Chondrocyte (in vitro differentiated cells): ENCODE results near the gene HRH1. TPM values are rescaled to one million over a fixed set of nuclear protein-coding genes. Genes with fewer than 3 reads are reported as not detected.

ENCODE experiments used
- DNase-seq: peaks from one replicate; pipeline ENCODE4 v3.0.0; 2021; ENCODE audit warnings: mixed read lengths, low spot score
- H3K27ac Mint-ChIP-seq: one replicate; pipeline ENCODE4 v1.8.0; 2021; ENCODE audit warnings: mild to moderate bottlenecking, moderate library complexity, mixed read lengths; ENCODE audit not compliant: unreplicated experiment
- H3K27me3 Mint-ChIP-seq: 2 replicates; pipeline ENCODE4 v1.8.0; 2021; ENCODE audit warnings: low read depth, mixed read lengths
- H3K36me3 Mint-ChIP-seq: 2 replicates; pipeline ENCODE4 v1.8.0; 2021; ENCODE audit warnings: low read depth, mixed read lengths
- H3K4me1 Mint-ChIP-seq: 2 replicates; pipeline ENCODE4 v1.8.0; 2021; ENCODE audit warnings: low read depth, mild to moderate bottlenecking, mixed read lengths
- H3K4me3 Mint-ChIP-seq: one replicate; pipeline ENCODE4 v1.8.0; 2021; ENCODE audit warnings: mild to moderate bottlenecking, moderate library complexity, mixed read lengths; ENCODE audit not compliant: unreplicated experiment
- H3K9me3 Mint-ChIP-seq: 2 replicates; pipeline ENCODE4 v1.8.0; 2021; ENCODE audit warnings: low read depth, mixed read lengths
- CTCF ChIP-seq: fragments of 200-600 bp; sonication (generic); IDR thresholded peaks from 2 replicates; pipeline ENCODE4 v1.5.0; 2021; ENCODE audit warnings: antibody characterized with exemption, mild to moderate bottlenecking, moderate library complexity
- total RNA-seq: library from RNA; stranded (reverse); gene quantifications from 3 replicates; pipeline ENCODE4 v1.2.1, GENCODE V29; 2021

HRH1 gene
- total RNA-seq, 1 donor from 2014 or later, result 30.1 TPM

- no peaks in the 10 kb centered on the region for H3K27me3 Mint-ChIP-seq
- peak overlapping the region; percentile 13 for H3K27ac Mint-ChIP-seq
- peaks cover 4% of the 10 kb centered on the region for H3K36me3 Mint-ChIP-seq
- H3K4me1 Mint-ChIP-seq, result peaks cover 13% of the 10 kb centered on the region
- no peak for TF ChIP-seq CTCF
- H3K4me3 Mint-ChIP-seq, result no peak overlapping the region
- no peak for DNase-seq
- peaks cover 14% of the 10 kb centered on the region for H3K9me3 Mint-ChIP-seq
These were observed 36.1 kb upstream of the HRH1 start for GRCh38 chr3:11118181-11118682.

DNA sequence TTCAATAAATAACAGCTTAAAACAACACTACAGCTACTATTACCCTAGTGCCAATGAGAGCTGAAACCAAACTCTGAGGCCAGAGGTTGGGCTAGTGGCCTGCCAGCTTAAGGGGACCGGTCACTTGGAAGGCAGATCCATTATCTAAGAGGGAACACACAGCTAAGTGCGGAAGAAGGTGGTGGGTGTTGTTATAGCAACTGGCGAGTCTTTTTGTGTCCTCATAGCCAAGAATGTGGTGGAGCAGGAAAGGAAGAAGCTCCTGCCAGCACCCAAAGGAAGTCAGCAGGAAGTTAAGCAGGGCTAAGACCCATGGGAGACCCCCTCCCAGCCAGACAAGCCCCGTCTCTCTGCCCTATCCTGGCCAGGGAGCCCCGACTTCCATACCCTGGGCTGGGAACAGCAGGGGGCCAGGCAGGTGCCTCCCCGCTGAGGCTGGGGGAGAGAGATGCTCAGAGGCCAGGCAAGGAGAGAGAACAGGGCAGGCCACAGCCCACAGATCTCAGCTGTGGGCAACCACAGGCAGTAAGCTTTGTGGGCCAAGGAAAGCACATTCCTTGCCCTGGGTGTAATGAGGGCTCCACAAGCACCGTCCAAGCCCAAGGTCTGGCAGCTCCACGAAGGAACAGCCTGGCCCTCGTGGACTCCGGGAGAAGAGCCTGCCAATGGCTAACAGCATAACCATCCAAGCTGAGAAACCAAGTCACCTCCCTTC lies 34.0 kb upstream of the HRH1 start:
- DNase-seq, result no peak
- H3K27ac Mint-ChIP-seq, result no peak overlapping the region
- H3K4me1 Mint-ChIP-seq, result peaks cover 13% of the 10 kb centered on the region

DNA sequence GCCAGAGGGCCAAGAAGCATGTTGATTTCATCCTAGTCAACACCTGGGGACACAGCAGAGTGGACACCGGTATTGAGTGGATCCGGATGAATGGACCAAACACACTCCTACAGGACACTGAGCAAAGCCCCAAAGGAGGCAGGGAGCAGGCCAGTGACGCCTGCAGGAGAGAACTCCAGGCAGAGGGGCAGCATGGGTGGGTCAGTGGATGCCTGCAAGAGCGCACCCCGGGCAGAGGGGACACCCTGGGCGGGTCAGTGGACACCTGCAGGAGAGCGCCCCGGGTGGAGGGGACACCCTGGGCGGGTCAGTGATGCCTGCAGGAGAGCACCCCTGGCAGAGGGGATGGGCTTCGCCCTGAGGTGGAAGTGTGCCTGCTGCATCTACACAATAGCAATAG lies 27.6 kb upstream of the HRH1 start:
- H3K4me1 Mint-ChIP-seq, result no peaks in the 10 kb centered on the region
- no peak overlapping the region for H3K4me3 Mint-ChIP-seq
- no peak for TF ChIP-seq CTCF
- H3K27ac Mint-ChIP-seq, result no peak overlapping the region
- peaks cover 7% of the 10 kb centered on the region for H3K36me3 Mint-ChIP-seq
- H3K27me3 Mint-ChIP-seq, result no peaks in the 10 kb centered on the region
- peaks cover 14% of the 10 kb centered on the region for H3K9me3 Mint-ChIP-seq
- DNase-seq, result no peak

More for the DNA sequence above, 34.0 kb upstream of the HRH1 start:
- TF ChIP-seq CTCF, result no peak
- H3K36me3 Mint-ChIP-seq, result peaks cover 7% of the 10 kb centered on the region
- peaks cover 14% of the 10 kb centered on the region for H3K9me3 Mint-ChIP-seq
- H3K4me3 Mint-ChIP-seq, result no peak overlapping the region
- no peaks in the 10 kb centered on the region for H3K27me3 Mint-ChIP-seq

DNA sequence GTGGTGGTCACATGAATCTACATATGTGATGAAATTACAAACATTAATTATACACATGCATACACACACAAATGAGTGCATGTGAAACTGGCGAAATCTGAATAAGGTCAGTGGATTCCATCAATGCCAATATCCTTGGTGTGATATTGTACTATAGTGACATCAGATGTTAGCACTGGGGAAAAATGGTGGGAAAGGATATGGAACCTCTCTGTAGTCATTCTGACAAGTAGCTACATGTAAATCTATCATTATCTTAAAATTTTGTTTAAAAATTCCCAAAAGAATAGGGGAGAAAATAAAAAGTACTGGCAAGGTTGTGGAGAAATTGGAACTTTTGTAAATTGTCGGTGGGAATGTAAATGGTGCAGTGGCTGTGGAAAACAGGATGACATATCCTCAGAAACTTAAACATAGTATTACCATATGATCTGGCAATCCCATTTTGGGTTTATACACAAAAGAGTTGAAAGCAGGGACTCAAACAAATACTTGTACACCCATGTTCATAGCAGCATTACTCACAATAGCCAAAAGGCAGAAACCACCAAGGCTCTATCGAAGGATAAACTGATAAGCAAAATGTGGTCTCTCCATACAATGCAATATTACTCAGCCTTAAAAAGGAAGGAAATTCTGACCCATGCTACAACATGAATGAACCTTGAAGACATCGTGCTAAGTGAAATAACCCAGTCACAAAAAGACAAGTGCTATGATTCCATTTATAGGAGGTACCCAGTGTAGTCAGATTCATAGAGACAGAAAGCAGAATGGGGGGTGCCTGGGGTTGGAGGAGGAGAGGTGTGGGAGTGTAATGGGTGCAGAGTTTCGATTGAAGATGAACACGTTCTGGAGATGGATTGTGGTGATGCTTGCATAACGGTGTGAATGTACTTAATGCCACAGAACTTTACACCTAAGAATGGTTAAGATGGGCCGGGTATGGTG lies 25.3 kb upstream of the HRH1 start:
- Mint-ChIP-seq H3K9me3 (peaks cover under 1% of the 10 kb centered on the region), H3K4me1 (no peaks in the 10 kb centered on the region)

More for the DNA sequence above, 25.3 kb upstream of the HRH1 start:
- no peaks in the 10 kb centered on the region for H3K36me3 Mint-ChIP-seq
- TF ChIP-seq CTCF, result no peak
- DNase-seq, result no peak
- H3K27ac Mint-ChIP-seq, result no peak overlapping the region
- no peaks in the 10 kb centered on the region for H3K27me3 Mint-ChIP-seq
- no peak overlapping the region for H3K4me3 Mint-ChIP-seq
